ENCODE data around the gene PHEX.

Gene PHEX

GRCh38 chrX:22095286-22095685 lies 63.2 kb downstream of the PHEX start:
- ChIA-PET CTCF (no interaction called here), POLR2A (ENCODE audit: low non-redundant PET) (no interaction called here)
- H3K27ac ChIP-seq: no peak overlapping the region
- no peak for TF ChIP-seq CTCF (conservative IDR thresholded peaks at IDR 0.05; ENCODE audit: low read depth)
- DNase-seq (ENCODE audit: low spot score): no peak

- DNase-seq (ENCODE audit: low spot score): no peak
- TF ChIP-seq CTCF (conservative IDR thresholded peaks at IDR 0.05; ENCODE audit: low read depth): no peak
- CTCF ChIA-PET: no interaction called here
- H3K27ac ChIP-seq: no peak overlapping the region
- POLR2A ChIA-PET (ENCODE audit: low non-redundant PET): no interaction called here
Observed at GRCh38 chrX:22095856-22096255, 63.7 kb downstream of the PHEX start.

GRCh38 chrX:22097012-22097694 lies 65.0 kb downstream of the PHEX start:
- ChIA-PET CTCF (no interaction called here), POLR2A (ENCODE audit: low non-redundant PET) (no interaction called here)
- no peak for TF ChIP-seq CTCF (conservative IDR thresholded peaks at IDR 0.05; ENCODE audit: low read depth)
- peak; percentile 9 for DNase-seq (ENCODE audit: low spot score)
- peak overlapping the region; percentile 58 for H3K27ac ChIP-seq

- ChIA-PET POLR2A (ENCODE audit: low non-redundant PET) (no interaction called here), CTCF (no interaction called here)
- H3K27ac ChIP-seq: no peak overlapping the region
- no peak for DNase-seq (ENCODE audit: low spot score)
- TF ChIP-seq CTCF (conservative IDR thresholded peaks at IDR 0.05; ENCODE audit: low read depth): no peak
Observed at GRCh38 chrX:22105231-22105630, 73.1 kb downstream of the PHEX start.

GRCh38 chrX:22105971-22106370 lies 73.8 kb downstream of the PHEX start:
- no peak overlapping the region for H3K27ac ChIP-seq
- TF ChIP-seq CTCF (conservative IDR thresholded peaks at IDR 0.05; ENCODE audit: low read depth): no peak
- no peak for DNase-seq (ENCODE audit: low spot score)
- ChIA-PET CTCF (no interaction called here), POLR2A (ENCODE audit: low non-redundant PET) (no interaction called here)

GRCh38 chrX:22109442-22109841 lies 77.3 kb downstream of the PHEX start:
- no peak overlapping the region for H3K27ac ChIP-seq
- no peak for TF ChIP-seq CTCF (conservative IDR thresholded peaks at IDR 0.05; ENCODE audit: low read depth)
- POLR2A ChIA-PET (ENCODE audit: low non-redundant PET): no interaction called here
- DNase-seq (ENCODE audit: low spot score): peak; percentile 36
- CTCF ChIA-PET: interaction anchor here (0.6 kb wide), 1 partner anchor 24 kb away, joined by 5 read pairs; no protein-coding TSS in a partner anchor
